Transverse colon (tissue), 4 donors: Measurements from ENCODE around the gene C22orf31.

Experiments
- POLR2A ChIP-seq: fragments of 450-650 bp; IDR thresholded peaks from one replicate; pipeline ENCODE4 v1.6.1; 2016; ENCODE audit warnings: antibody characterized with exemption, mild to moderate bottlenecking, moderate library complexity
- POLR2AphosphoS5 ChIP-seq, 3 donors: sonication (generic); formaldehyde crosslinking; IDR thresholded peaks; one replicate each; pipeline ENCODE4 v1.6.1; 2016; ENCODE audit warnings: antibody characterized with exemption in 3 of 3
- TF ChIP-seq, protein P1 (sequence below), 5 experiments: fragments of 200-600 bp in 3 of 5; fragments of 450-650 bp in 2 of 5; sonication (generic) in 3 of 5; IDR thresholded peaks; 1 replicate in 2 of 5; 2 replicates in 3 of 5; pipeline ENCODE4 v1.5.1; 2016 to 2017; ENCODE audit warnings: antibody characterized with exemption in 5 of 5, inconsistent platforms in 3 of 5, mild to moderate bottlenecking in 2 of 5, moderate library complexity in 1 of 5

DNA sequence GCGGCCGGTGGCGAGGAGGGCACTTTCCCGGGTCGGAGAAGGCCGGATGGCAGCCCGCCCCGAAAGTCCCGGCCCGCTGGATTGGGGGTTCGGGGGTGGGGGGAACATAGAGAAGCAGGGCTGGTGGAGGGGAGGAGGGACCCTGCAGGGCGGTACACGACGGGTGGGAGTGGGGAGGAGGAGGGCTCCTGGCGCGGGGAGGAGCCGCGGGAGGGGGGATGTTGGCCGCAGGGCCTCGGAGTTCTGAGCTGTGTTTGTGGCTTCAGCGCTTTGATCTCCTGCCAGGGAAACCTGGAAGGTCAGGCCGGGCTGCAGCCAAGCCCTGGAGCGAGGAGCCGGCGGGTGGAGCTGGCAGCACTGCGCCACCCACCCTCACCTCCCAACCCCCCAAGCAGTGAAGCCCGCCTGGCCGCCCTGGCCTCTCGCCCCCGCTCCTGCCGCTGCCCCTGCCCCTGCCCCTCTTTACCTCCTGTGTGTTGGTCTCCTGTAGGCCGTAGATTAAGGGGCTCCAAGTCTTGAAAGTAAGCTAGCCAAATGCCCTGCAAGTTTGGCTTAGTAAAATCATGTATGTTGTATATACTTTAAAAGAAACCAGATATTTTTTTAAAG lies 30.9 kb downstream of the C22orf31 start:
- TF ChIP-seq, protein P1, sequence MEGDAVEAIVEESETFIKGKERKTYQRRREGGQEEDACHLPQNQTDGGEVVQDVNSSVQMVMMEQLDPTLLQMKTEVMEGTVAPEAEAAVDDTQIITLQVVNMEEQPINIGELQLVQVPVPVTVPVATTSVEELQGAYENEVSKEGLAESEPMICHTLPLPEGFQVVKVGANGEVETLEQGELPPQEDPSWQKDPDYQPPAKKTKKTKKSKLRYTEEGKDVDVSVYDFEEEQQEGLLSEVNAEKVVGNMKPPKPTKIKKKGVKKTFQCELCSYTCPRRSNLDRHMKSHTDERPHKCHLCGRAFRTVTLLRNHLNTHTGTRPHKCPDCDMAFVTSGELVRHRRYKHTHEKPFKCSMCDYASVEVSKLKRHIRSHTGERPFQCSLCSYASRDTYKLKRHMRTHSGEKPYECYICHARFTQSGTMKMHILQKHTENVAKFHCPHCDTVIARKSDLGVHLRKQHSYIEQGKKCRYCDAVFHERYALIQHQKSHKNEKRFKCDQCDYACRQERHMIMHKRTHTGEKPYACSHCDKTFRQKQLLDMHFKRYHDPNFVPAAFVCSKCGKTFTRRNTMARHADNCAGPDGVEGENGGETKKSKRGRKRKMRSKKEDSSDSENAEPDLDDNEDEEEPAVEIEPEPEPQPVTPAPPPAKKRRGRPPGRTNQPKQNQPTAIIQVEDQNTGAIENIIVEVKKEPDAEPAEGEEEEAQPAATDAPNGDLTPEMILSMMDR (IDR thresholded peaks at IDR 0.05): no peak
- TF ChIP-seq POLR2A: no peak
- TF ChIP-seq POLR2AphosphoS5 (IDR thresholded peaks at IDR 0.05): peak in 2 of 3 donors; percentile 51 to 60
